Fibroblast of the aortic adventitia (primary cell): ENCODE data around the gene SH3RF2. TPM values are rescaled to one million over a fixed set of nuclear protein-coding genes. Genes with fewer than 3 reads are reported as not detected.

Experiments
- DNase-seq: peaks from one replicate; pipeline ENCODE4 v3.0.0-alpha.2; 2010; ENCODE audit warnings: low read depth
- H3K4me3 ChIP-seq: 2 replicates; pipeline ENCODE4 v1.5.1; 2011; ENCODE audit warnings: low read depth, mild to moderate bottlenecking, control low read depth, low read length, moderate library complexity
- CTCF ChIP-seq: IDR thresholded peaks from 2 replicates; pipeline ENCODE4 v1.5.1; 2011; ENCODE audit warnings: mild to moderate bottlenecking, low read length, control low read depth, inconsistent platforms; ENCODE audit not compliant: insufficient read depth
- total RNA-seq: library from RNA; depleted of rRNA; stranded (reverse); fragments of >200 nt; gene quantifications from 2 replicates; pipeline ENCODE4 v1.2.3, GENCODE V29; 2012; ENCODE audit warnings: low replicate concordance

Gene SH3RF2
- total RNA-seq, 1 donor = 6.7 TPM

GRCh38 chr5:146050086-146050485, 113.7 kb downstream of the SH3RF2 start:
- DNase-seq = no peak
- no peak for TF ChIP-seq CTCF
- no peak overlapping the region for H3K4me3 ChIP-seq

- H3K4me3 ChIP-seq = no peak overlapping the region
- DNase-seq = peak; percentile 55
- TF ChIP-seq CTCF = no peak
These were observed 115.3 kb downstream of the SH3RF2 start for GRCh38 chr5:146051678-146052077.

GRCh38 chr5:146052780-146053179, 116.4 kb downstream of the SH3RF2 start:
- TF ChIP-seq CTCF = peak; percentile 25
- no peak for DNase-seq
- H3K4me3 ChIP-seq = no peak overlapping the region

- no peak overlapping the region for H3K4me3 ChIP-seq
- DNase-seq = no peak
- no peak for TF ChIP-seq CTCF
These were observed 119.1 kb downstream of the SH3RF2 start for GRCh38 chr5:146055432-146055831.

GRCh38 chr5:146059460-146060220, 123.3 kb downstream of the SH3RF2 start:
- no peak for TF ChIP-seq CTCF

GRCh38 chr5:146060221-146060585, 123.8 kb downstream of the SH3RF2 start:
- TF ChIP-seq CTCF = no peak
- no peak for DNase-seq
- H3K4me3 ChIP-seq = no peak overlapping the region

More at GRCh38 chr5:146059460-146060220, 123.3 kb downstream of the SH3RF2 start:
- H3K4me3 ChIP-seq = no peak overlapping the region
- peak; percentile 55 for DNase-seq

GRCh38 chr5:146066968-146067367, 130.6 kb downstream of the SH3RF2 start:
- no peak for DNase-seq
- no peak for TF ChIP-seq CTCF
- H3K4me3 ChIP-seq = no peak overlapping the region
